AG08395 (cell line): ENCODE measurements around the gene OBSL1.

Experiments
- DNase-seq: peaks from one replicate; pipeline ENCODE4 v3.0.0; 2012; ENCODE audit warnings: mixed read lengths, low spot score

Gene OBSL1

GRCh38 chr2:219596954-219597551 lies 25.7 kb upstream of the OBSL1 start:
- peak; percentile 13 for DNase-seq

GRCh38 chr2:219595256-219595655 lies 23.9 kb upstream of the OBSL1 start:
- DNase-seq = no peak

- DNase-seq = no peak
Measured at GRCh38 chr2:219593154-219593553, 21.8 kb upstream of the OBSL1 start.

DNA sequence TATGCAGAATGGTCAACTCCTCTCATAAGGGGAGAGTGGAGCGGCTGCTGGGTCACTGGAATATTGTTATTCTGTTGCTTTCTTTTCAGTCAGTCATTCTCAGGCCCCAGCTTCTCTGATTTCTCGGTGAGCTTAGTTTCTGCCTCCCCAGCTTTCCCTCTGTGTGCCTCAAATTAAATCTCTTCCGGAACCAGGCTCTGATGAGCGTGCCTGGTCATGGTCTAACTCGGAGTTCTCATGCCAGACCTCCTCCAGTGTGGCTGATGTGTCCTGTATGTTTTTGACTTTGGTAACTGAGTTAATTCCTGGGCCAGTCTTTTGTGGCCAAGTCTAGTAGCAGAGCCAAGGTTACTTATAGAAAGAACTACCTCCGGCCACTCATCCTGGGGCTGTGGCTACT lies 21.4 kb upstream of the OBSL1 start:
- no peak for DNase-seq

DNA sequence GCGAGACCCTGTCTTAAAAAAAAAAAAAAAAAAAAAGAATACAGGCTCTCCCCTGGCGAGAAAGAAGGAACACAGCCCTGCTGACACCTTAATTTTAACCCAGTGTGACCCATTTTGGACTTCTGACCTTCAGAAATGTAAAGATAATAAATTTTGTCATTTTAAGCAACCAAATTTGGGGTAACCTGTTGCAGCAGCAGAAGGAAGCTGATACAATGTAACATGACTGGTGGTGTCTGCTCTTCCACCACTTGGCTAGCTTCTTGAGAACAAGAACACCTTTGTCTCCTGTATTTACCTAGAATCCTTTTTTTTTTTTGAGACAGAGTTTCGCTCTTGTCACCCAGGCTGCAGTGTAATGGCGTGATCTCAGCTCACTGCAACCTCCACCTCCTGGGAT lies 19.8 kb upstream of the OBSL1 start:
- no peak for DNase-seq

GRCh38 chr2:219581346-219581745 lies 10.0 kb upstream of the OBSL1 start:
- DNase-seq = no peak

DNA sequence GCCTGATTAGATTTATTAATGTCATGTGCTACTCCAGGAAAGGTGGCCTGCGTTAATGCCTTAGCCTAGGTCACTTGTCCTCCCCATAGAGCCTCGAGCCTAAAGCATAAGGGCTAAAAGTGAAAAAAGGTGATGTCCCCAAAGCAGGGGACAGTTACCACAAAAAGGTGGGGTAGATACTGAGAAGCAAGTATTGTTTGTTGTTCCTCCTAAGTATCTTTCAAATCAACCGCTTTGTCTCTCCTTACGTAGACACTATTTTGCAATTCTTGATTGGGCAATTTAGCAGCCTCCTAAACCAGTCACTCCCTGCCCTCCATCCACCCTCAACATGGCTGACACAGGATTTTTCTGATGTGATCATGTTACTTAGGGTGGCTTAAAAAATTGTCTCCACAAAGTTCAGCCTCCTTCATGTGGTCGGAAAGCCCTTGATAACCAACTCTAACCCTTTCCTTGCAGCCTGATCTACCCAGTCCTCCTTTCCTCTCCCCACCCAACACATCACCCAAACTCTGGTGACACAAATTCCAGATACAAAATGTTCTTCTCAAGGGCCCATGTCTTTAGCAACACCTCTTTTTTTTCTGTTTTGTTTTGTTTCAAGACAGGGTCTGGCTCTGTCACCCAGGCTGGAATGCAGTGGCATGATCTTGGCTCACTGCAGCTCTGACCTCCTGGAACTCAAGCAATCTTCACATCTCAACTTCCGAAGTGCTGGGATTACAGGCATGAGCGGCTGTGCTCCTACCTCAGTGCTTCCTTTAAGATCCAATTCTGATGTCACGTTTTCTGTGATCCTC lies 7.7 kb upstream of the OBSL1 start:
- DNase-seq = no peak

DNA sequence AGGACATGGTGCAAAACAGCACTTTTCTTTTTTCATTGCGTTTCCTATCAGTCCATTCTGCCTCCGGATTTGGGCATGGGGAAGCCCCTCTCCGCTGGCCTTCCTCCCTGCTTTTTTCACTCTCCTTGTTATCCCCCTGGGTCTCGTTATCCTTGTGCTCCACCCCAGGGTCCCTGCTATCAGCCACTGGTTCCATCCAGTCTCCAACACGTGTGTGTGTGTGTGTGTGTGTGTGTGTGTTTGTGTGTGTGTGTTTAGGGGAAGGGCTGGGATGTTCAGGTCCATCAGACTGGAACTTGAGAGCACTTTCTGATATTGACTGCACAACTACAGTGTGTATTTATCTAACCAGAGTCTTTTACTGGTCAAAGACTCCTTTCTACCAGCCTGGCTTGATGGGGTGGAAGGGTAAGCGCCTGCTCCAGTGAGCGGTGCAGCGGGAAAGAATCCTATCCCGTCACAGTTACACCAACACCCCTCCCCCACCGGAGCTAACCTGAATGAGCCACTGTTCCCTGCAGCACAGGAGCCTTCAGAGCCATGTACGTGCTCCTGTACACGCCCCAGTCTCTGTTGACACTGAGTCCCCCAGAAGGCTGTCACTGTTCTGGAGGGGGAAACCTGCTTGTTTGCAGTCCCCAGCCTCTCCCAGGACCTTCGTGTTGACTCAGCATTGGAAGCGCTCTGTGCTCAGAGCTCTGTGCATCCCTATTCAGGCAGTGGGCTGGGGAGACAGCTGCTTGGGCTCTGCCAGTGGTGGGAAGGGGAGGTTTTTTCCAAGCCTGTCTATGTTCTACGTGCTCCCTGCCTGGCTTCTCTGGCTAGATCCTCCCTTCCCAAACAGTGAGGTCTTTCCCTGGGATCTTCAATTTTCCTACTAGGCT lies 5.4 kb upstream of the OBSL1 start:
- no peak for DNase-seq

DNA sequence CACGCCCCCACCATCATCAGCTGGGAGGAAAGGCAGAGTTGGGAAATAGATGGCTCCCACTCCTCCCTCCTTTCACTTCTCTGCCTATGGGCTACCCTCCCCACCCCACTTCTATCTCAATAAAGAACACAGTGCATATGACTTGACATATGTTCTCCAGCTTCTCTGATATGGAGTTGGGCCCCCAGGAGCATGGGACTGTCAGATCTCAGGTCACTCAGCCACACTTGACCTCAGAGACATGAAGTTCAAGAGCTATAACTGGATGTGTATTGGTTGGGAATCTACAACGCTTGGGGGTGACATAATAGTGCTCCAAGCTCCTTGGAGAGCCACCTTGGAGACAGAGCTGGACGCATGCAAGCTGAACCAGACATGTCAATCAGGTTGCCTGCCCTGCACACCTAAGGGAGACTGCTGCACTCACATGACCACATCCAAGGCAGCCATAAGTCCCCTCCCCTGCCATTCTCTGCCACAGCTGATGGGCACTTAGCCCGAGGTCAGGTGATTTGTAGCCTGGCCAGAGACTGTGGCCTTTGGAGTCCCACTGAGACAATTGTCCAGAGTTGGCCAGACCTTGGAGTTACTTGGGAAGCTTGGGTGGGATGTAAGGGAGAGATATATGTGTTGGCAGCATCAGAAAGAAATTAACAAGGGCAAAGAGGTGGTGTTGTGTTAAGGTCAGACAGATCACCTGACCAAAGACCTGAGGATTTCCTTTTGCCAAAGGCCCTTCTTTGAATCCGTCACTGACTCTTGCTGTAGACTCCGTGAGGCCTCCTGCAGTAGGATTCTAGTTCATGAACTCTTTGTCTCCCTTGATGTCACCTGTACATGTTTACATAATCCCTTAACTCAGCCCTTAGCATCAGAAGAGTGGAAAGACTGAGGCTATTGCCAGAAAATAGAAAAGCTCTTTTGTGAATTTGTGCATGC lies 4.5 kb upstream of the OBSL1 start:
- DNase-seq = no peak

DNA sequence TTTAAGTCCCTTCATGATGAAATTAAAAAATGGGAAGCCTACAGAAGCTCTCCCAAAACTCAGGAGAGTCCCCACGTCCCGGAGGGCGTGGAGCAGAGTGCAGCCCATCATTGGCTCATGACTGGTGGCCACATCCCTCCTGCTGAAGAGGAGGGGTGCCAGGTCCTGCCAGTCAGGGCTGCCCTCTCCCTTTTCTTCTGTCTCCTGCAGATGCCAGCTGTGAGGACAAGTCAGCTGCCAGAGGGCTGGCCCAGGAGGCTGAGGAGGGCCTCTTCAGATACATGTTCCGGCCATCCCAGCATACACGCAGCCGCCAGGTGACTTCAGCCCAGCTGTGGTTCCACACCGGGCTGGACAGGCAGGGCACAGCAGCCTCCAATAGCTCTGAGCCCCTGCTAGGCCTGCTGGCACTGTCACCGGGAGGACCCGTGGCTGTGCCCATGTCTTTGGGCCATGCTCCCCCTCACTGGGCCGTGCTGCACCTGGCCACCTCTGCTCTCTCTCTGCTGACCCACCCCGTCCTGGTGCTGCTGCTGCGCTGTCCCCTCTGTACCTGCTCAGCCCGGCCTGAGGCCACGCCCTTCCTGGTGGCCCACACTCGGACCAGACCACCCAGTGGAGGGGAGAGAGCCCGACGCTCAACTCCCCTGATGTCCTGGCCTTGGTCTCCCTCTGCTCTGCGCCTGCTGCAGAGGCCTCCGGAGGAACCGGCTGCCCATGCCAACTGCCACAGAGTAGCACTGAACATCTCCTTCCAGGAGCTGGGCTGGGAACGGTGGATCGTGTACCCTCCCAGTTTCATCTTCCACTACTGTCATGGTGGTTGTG lies 3.4 kb upstream of the OBSL1 start:
- no peak for DNase-seq

GRCh38 chr2:219573166-219573565 lies 1.8 kb upstream of the OBSL1 start:
- no peak for DNase-seq

DNA sequence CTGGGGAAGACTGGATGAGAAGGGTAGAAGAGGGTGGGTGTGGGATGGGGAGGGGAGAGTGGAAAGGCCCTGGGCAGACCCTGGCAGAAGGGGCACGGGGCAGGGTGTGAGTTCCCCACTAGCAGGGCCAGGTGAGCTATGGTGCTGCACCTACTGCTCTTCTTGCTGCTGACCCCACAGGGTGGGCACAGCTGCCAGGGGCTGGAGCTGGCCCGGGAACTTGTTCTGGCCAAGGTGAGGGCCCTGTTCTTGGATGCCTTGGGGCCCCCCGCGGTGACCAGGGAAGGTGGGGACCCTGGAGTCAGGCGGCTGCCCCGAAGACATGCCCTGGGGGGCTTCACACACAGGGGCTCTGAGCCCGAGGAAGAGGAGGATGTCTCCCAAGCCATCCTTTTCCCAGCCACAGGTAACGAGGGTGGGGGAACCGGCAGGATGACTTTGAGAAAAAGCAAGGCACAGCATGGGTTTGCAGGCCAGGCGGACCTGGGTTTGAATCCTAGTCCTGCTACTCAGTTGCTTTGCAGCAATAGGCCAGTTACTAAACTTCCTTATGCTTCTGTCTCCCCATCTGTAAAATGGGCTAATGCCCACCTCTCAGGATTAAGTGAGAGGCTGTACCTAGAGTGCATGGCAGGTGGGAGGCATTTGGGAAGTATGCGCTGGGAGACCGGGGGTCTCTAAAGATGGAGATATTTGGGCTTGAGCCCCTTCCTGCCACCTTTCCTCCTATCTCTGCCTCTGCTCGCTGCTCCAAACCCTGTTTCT lies 1.1 kb upstream of the OBSL1 start, which contains the start of gene INHA:
TSS of gene INHA (plus strand) at position 74 of the 765 bp plus-strand sequence. CDS start at position 139, 65 bp downstream.
- DNase-seq = no peak

GRCh38 chr2:219570924-219571310 lies 422 bp downstream of the OBSL1 start:
- peak; percentile 12 for DNase-seq

GRCh38 chr2:219570194-219570923 lies 980 bp downstream of the OBSL1 start:
- DNase-seq = peak; percentile 72

DNA sequence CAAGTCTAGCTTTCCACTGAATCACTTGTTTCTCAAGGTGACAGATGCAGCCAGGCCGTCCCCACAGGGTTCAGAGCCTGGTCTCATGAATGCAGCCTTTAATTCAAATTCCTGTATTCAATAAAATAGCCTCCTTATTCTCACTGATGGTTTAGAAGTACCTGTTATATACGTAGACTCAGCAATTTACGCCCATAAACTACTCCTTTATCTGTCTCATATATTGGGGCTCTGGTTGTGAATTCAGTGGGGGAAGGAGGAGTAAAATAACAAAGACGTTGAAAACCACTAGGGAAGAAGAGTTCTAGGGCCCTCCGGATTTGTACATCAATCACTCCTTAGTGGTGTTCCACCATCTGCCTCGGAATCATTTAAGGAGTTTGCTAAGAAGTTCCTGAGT lies 1.7 kb downstream of the OBSL1 start:
- no peak for DNase-seq

- no peak for DNase-seq
Measured at GRCh38 chr2:219569041-219569440, 2.3 kb downstream of the OBSL1 start.

DNA sequence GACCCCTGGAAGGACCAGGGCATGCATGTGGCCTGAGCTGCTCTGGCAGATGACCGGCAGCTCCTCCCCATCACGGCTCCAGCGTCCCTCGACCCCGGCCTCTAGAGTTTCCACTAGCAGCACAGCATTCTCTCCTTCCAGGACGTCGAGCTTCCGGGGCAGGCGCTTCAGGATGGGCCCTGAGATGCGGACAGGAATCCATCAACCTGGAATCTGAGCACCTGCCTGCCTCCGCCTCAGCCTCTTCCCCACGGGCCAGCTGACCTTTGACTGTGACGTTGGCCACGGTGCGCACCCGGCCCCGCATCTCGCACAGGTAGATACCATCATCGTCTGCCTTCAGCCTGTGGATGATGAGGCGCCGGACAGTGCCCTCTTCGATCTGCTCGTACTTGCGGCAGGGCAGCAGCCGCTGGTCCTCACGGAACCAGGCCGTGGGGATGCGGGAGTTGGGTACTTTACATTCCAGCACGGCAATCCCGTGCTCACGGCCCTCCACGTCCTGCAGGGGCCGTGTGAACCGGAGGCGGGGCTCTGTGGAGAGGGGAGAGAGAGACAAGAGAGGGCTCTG lies 3.5 kb downstream of the OBSL1 start:
- no peak for DNase-seq

DNA sequence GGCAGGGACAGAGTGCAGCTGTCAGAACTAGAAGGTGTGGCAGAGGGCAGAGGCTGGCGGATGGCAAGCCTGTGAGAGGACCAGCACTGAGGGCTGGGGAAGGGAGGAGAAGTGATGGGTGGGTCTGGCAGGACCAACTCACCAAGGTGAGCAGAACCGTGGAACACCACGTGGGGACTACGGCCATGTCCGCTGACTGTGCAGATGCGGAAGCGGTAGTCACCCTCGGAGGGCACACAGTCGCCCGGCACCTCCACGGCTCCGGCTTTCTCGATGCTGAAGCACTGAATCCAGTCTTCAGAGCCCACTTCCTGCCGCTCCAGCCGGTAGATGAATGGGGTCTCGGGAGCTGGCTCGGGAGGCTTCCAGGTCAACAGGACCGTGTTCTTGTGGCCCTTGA lies 4.2 kb downstream of the OBSL1 start:
- no peak for DNase-seq

GRCh38 chr2:219566640-219567039 lies 4.7 kb downstream of the OBSL1 start:
- DNase-seq = no peak
